Stimulated activated memory B cell treated with anti-CD40 and anti-IgM and Interleukin-4, amounts not matched to agents 10 μg/mL and 1 μg/mL and 100 μg/mL, for 72 hours (primary cell): Measurements from ENCODE around the gene NLRC5.
A peak's percentile ranks its signal among the peaks of the same experiment; 100 is the strongest.
"Not testable (repeated sequence)": the region's sequence is repeated elsewhere in the genome, so short reads cannot be mapped to it uniquely, and the experiment has no call there.

Source experiments
- ATAC-seq: fragments of 150-1000 bp; cut with Tn5 transposase; 2 replicates; pipeline ENCODE4 v1.10.0; 2021
- H3K27ac Mint-ChIP-seq: one replicate; pipeline ENCODE4 v1.8.0; 2022; ENCODE audit warnings: mild to moderate bottlenecking, mixed read lengths
- H3K27me3 Mint-ChIP-seq: one replicate; pipeline ENCODE4 v1.8.0; 2022; ENCODE audit warnings: mixed read lengths
- H3K36me3 Mint-ChIP-seq: one replicate; pipeline ENCODE4 v1.8.0; 2022; ENCODE audit warnings: mixed read lengths
- H3K4me1 Mint-ChIP-seq: one replicate; pipeline ENCODE4 v1.8.0; 2022; ENCODE audit warnings: mixed read lengths
- H3K4me3 Mint-ChIP-seq: one replicate; pipeline ENCODE4 v1.8.0; 2022; ENCODE audit warnings: mild to moderate bottlenecking, moderate library complexity, mixed read lengths
- H3K9me3 Mint-ChIP-seq: one replicate; pipeline ENCODE4 v1.8.0; 2022; ENCODE audit warnings: mixed read lengths

NLRC5 gene

GRCh38 chr16:56985962-56986360 lies 3.4 kb upstream of the NLRC5 start:
- Mint-ChIP-seq H3K27me3 (no peaks in the 10 kb centered on the region), H3K4me1 (peaks cover 92% of the 10 kb centered on the region), H3K4me3 (no peak overlapping the region), H3K9me3 (no peaks in the 10 kb centered on the region), H3K36me3 (peaks cover 56% of the 10 kb centered on the region), H3K27ac (peak overlapping the region; percentile 99)
- ATAC-seq, result no peak

GRCh38 chr16:56986361-56986760 lies 3.0 kb upstream of the NLRC5 start:
- no peak for ATAC-seq
- H3K27me3 Mint-ChIP-seq, result no peaks in the 10 kb centered on the region
- no peak overlapping the region for H3K4me3 Mint-ChIP-seq
- H3K9me3 Mint-ChIP-seq, result no peaks in the 10 kb centered on the region
- H3K4me1 Mint-ChIP-seq, result peaks cover 88% of the 10 kb centered on the region
- H3K36me3 Mint-ChIP-seq, result peaks cover 54% of the 10 kb centered on the region
- H3K27ac Mint-ChIP-seq, result peak overlapping the region; percentile 99

GRCh38 chr16:56986908-56987307 lies 2.4 kb upstream of the NLRC5 start:
- H3K36me3 Mint-ChIP-seq, result peaks cover 54% of the 10 kb centered on the region
- not testable (repeated sequence) for H3K27me3 Mint-ChIP-seq

GRCh38 chr16:56987692-56988091 lies 1.7 kb upstream of the NLRC5 start:
- no peak for ATAC-seq
- no peaks in the 10 kb centered on the region for H3K27me3 Mint-ChIP-seq
- H3K4me3 Mint-ChIP-seq, result peak overlapping the region; percentile 95
- peaks cover 50% of the 10 kb centered on the region for H3K36me3 Mint-ChIP-seq
- peaks cover 83% of the 10 kb centered on the region for H3K4me1 Mint-ChIP-seq
- H3K27ac Mint-ChIP-seq, result peak overlapping the region; percentile 99
- no peaks in the 10 kb centered on the region for H3K9me3 Mint-ChIP-seq

More at GRCh38 chr16:56986908-56987307, 2.4 kb upstream of the NLRC5 start:
- Mint-ChIP-seq H3K27ac (peak overlapping the region; percentile 99), H3K4me1 (peaks cover 88% of the 10 kb centered on the region), H3K4me3 (peak overlapping the region; percentile 95)
- H3K9me3 Mint-ChIP-seq, ATAC-seq: not testable (repeated sequence)

- Mint-ChIP-seq H3K4me3 (peak overlapping the region; percentile 95), H3K9me3 (no peaks in the 10 kb centered on the region), H3K27me3 (no peaks in the 10 kb centered on the region), H3K27ac (peak overlapping the region; percentile 99), H3K4me1 (peaks cover 82% of the 10 kb centered on the region), H3K36me3 (peaks cover 50% of the 10 kb centered on the region)
- ATAC-seq, result no peak
Observed at GRCh38 chr16:56988161-56988947, 1.0 kb upstream of the NLRC5 start.

GRCh38 chr16:56989988-56990387 lies 631 bp downstream of the NLRC5 start:
- peak; percentile 25 for ATAC-seq
- Mint-ChIP-seq H3K4me1 (peaks cover 82% of the 10 kb centered on the region), H3K4me3 (peak overlapping the region; percentile 95), H3K27ac (peak overlapping the region; percentile 99), H3K27me3 (no peaks in the 10 kb centered on the region), H3K9me3 (no peaks in the 10 kb centered on the region), H3K36me3 (peaks cover 53% of the 10 kb centered on the region)

GRCh38 chr16:56990407-56991286 lies 1.3 kb downstream of the NLRC5 start:
- Mint-ChIP-seq H3K27me3 (no peaks in the 10 kb centered on the region), H3K9me3 (no peaks in the 10 kb centered on the region), H3K4me3 (peak overlapping the region; percentile 95), H3K4me1 (peaks cover 82% of the 10 kb centered on the region), H3K27ac (peak overlapping the region; percentile 99), H3K36me3 (peaks cover 56% of the 10 kb centered on the region)
- no peak for ATAC-seq

GRCh38 chr16:56992431-56992830 lies 3.1 kb downstream of the NLRC5 start:
- H3K4me3 Mint-ChIP-seq, result peak overlapping the region; percentile 48
- H3K36me3 Mint-ChIP-seq, result peaks cover 64% of the 10 kb centered on the region
- peaks cover 77% of the 10 kb centered on the region for H3K4me1 Mint-ChIP-seq
- not testable (repeated sequence) for ATAC-seq, H3K9me3 Mint-ChIP-seq, H3K27me3 Mint-ChIP-seq
- H3K27ac Mint-ChIP-seq, result peak overlapping the region; percentile 99

GRCh38 chr16:56993204-56993603 lies 3.8 kb downstream of the NLRC5 start:
- Mint-ChIP-seq H3K9me3 (no peaks in the 10 kb centered on the region), H3K4me1 (peaks cover 76% of the 10 kb centered on the region), H3K36me3 (peaks cover 62% of the 10 kb centered on the region), H3K4me3 (peak overlapping the region; percentile 67), H3K27ac (peak overlapping the region; percentile 66), H3K27me3 (no peaks in the 10 kb centered on the region)
- ATAC-seq, result no peak

GRCh38 chr16:56994311-56994710 lies 5.0 kb downstream of the NLRC5 start:
- no peaks in the 10 kb centered on the region for H3K27me3 Mint-ChIP-seq
- peaks cover 77% of the 10 kb centered on the region for H3K4me1 Mint-ChIP-seq
- no peak for ATAC-seq
- H3K9me3 Mint-ChIP-seq, result no peaks in the 10 kb centered on the region
- peaks cover 61% of the 10 kb centered on the region for H3K36me3 Mint-ChIP-seq
- peak overlapping the region; percentile 67 for H3K4me3 Mint-ChIP-seq
- peak overlapping the region; percentile 66 for H3K27ac Mint-ChIP-seq

- H3K4me3 Mint-ChIP-seq, result peak overlapping the region; percentile 61
- H3K9me3 Mint-ChIP-seq, result no peaks in the 10 kb centered on the region
- H3K27ac Mint-ChIP-seq, result peak overlapping the region; percentile 66
- no peak for ATAC-seq
- H3K4me1 Mint-ChIP-seq, result peaks cover 84% of the 10 kb centered on the region
- peaks cover 58% of the 10 kb centered on the region for H3K36me3 Mint-ChIP-seq
- H3K27me3 Mint-ChIP-seq, result no peaks in the 10 kb centered on the region
Observed at GRCh38 chr16:56995136-56995805, 5.9 kb downstream of the NLRC5 start.

- Mint-ChIP-seq H3K27me3 (no peaks in the 10 kb centered on the region), H3K4me1 (peaks cover 88% of the 10 kb centered on the region), H3K36me3 (peaks cover 58% of the 10 kb centered on the region), H3K4me3 (no peak overlapping the region), H3K27ac (peak overlapping the region; percentile 94), H3K9me3 (peaks cover 5% of the 10 kb centered on the region)
- no peak for ATAC-seq
Observed at GRCh38 chr16:56997264-56997663, 7.9 kb downstream of the NLRC5 start.

- Mint-ChIP-seq H3K9me3 (peaks cover 5% of the 10 kb centered on the region), H3K27me3 (no peaks in the 10 kb centered on the region), H3K36me3 (peaks cover 61% of the 10 kb centered on the region), H3K4me3 (no peak overlapping the region), H3K27ac (peak overlapping the region; percentile 94), H3K4me1 (peaks cover 92% of the 10 kb centered on the region)
- no peak for ATAC-seq
Observed at GRCh38 chr16:56997931-56998330, 8.6 kb downstream of the NLRC5 start.

GRCh38 chr16:56998352-56998751 lies 9.0 kb downstream of the NLRC5 start:
- peaks cover 61% of the 10 kb centered on the region for H3K36me3 Mint-ChIP-seq
- H3K9me3 Mint-ChIP-seq, result peaks cover 5% of the 10 kb centered on the region
- peak overlapping the region; percentile 94 for H3K27ac Mint-ChIP-seq
- no peak overlapping the region for H3K4me3 Mint-ChIP-seq
- H3K4me1 Mint-ChIP-seq, result peaks cover 92% of the 10 kb centered on the region
- no peak for ATAC-seq
- no peaks in the 10 kb centered on the region for H3K27me3 Mint-ChIP-seq

GRCh38 chr16:56998861-56999260 lies 9.5 kb downstream of the NLRC5 start:
- H3K4me3 Mint-ChIP-seq, result peak overlapping the region; percentile 72
- H3K9me3 Mint-ChIP-seq, result peaks cover 5% of the 10 kb centered on the region
- peak overlapping the region; percentile 94 for H3K27ac Mint-ChIP-seq
- H3K36me3 Mint-ChIP-seq, result peaks cover 61% of the 10 kb centered on the region
- H3K27me3 Mint-ChIP-seq, result no peaks in the 10 kb centered on the region
- H3K4me1 Mint-ChIP-seq, result peaks cover 92% of the 10 kb centered on the region
- ATAC-seq, result no peak
